ENCODE measurements around the gene FAM13A. TPM values are rescaled to one million over a fixed set of nuclear protein-coding genes. Genes with fewer than 3 reads are reported as not detected.
"Not testable (repeated sequence)": the region's sequence is repeated elsewhere in the genome, so short reads cannot be mapped to it uniquely, and the experiment has no call there.

The FAM13A gene
- total RNA-seq, 1 donor from 2014 or later: 33.4 TPM

DNA sequence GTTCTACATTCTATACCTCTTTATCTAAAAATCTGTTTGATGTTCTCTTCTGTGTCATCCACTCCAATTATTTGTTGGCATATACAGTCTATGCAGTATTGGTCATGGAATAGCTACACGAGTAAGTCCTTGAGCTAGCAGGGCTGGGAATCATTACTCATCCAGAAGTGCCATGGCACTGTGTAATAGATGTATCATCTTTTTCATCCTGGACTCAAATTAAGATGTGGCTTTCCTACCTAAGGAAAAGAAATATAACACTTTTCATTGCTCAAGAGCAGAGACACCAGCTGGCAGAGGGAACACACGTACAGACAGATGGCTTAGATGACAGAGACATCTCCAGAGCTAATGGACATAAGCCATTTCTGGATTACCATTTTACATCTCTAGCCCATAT is 159.8 kb downstream of the FAM13A start:
- intact Hi-C loops (cut with DNase I): no loop called here

DNA sequence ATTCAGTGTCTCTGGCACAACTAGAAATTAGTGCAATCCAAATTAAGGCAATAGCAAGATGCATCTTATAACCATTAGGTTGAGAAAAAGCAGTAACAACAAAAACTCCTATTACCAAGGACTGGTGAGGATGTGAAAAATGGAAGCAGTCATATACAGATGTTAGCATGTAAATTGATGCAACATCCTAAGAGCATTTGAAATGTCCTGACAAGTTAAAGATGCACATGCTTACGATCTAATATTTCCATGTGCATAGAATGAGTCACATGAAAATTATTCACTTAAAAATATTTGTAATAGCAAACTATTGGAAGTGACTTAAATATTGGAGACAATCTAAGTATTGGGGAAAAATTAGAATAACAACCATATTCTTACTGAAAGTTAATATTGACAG is 163.0 kb downstream of the FAM13A start:
- Histone ChIP-seq H3K4me1 (no peaks in the 10 kb centered on the region), H3K9me3 (no peaks in the 10 kb centered on the region), H3K36me3 (no peaks in the 10 kb centered on the region), H3K4me3 (no peak overlapping the region), H3K27me3 (no peaks in the 10 kb centered on the region), H3K27ac (no peak overlapping the region)
- no peak for DNase-seq
- intact Hi-C loops (cut with DNase I): no loop called here
- ATAC-seq: no peak
- TF ChIP-seq, protein P1, sequence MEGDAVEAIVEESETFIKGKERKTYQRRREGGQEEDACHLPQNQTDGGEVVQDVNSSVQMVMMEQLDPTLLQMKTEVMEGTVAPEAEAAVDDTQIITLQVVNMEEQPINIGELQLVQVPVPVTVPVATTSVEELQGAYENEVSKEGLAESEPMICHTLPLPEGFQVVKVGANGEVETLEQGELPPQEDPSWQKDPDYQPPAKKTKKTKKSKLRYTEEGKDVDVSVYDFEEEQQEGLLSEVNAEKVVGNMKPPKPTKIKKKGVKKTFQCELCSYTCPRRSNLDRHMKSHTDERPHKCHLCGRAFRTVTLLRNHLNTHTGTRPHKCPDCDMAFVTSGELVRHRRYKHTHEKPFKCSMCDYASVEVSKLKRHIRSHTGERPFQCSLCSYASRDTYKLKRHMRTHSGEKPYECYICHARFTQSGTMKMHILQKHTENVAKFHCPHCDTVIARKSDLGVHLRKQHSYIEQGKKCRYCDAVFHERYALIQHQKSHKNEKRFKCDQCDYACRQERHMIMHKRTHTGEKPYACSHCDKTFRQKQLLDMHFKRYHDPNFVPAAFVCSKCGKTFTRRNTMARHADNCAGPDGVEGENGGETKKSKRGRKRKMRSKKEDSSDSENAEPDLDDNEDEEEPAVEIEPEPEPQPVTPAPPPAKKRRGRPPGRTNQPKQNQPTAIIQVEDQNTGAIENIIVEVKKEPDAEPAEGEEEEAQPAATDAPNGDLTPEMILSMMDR (IDR thresholded peaks at IDR 0.05): no peak

More for the DNA sequence above, 159.8 kb downstream of the FAM13A start:
- no peaks in the 10 kb centered on the region for H3K4me1 ChIP-seq
- ATAC-seq (no peak), DNase-seq (no peak)
- H3K4me3 ChIP-seq: no peak overlapping the region
- no peaks in the 10 kb centered on the region for H3K9me3 ChIP-seq
- H3K27ac ChIP-seq: no peak overlapping the region
- no peaks in the 10 kb centered on the region for H3K36me3 ChIP-seq
- H3K27me3 ChIP-seq: no peaks in the 10 kb centered on the region
- TF ChIP-seq, protein P1 (IDR thresholded peaks at IDR 0.05): no peak

DNA sequence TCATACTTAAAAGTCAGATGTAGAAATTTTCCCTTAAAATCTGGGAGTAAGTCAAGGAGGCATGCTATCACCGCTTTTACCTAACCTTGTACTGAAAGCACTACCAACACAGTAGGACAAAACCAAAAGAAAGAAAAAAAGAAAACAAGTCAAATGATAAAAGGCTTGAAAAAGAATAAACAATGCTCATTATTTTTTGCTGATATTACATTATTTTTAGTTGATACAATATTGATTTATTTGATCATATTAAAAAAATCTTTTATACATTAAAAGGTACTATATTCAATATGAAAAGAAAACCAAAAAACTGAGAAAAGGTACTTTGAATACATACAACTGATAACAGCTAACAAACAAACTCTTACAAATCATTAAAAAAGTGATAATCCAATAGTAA is 164.3 kb downstream of the FAM13A start:
- Histone ChIP-seq H3K36me3 (no peaks in the 10 kb centered on the region), H3K9me3 (no peaks in the 10 kb centered on the region), H3K27ac (no peak overlapping the region), H3K27me3 (no peaks in the 10 kb centered on the region), H3K4me1 (no peaks in the 10 kb centered on the region), H3K4me3 (no peak overlapping the region)
- DNase-seq (no peak), ATAC-seq (no peak)
- intact Hi-C loops (cut with DNase I): no loop called here
- TF ChIP-seq, protein P1 (IDR thresholded peaks at IDR 0.05): no peak

DNA sequence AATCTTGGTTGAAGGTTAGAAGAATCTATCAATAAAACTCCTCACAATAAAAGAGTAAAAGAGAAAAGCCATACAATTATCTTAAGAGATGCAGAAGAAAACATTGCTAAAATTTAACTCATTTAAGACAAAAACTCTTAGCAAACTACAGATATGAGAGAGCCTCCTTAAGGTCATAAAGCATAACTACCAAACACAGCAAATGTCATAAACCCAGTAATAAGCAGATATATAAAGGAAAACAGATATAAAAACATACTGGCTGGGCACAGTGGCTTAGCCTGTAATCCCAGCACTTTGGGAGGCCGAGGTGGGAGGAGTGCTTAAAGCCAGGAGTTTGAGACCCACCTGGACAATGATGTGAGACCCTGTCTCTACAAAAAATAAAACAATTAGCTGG is 165.3 kb downstream of the FAM13A start:
- Histone ChIP-seq H3K4me1 (no peaks in the 10 kb centered on the region), H3K27ac (no peak overlapping the region), H3K9me3 (no peaks in the 10 kb centered on the region), H3K4me3 (no peak overlapping the region), H3K36me3 (no peaks in the 10 kb centered on the region), H3K27me3 (no peaks in the 10 kb centered on the region)
- intact Hi-C loops (cut with DNase I): no loop called here
- ATAC-seq (no peak), DNase-seq (no peak)
- TF ChIP-seq, protein P1 (IDR thresholded peaks at IDR 0.05): no peak

DNA sequence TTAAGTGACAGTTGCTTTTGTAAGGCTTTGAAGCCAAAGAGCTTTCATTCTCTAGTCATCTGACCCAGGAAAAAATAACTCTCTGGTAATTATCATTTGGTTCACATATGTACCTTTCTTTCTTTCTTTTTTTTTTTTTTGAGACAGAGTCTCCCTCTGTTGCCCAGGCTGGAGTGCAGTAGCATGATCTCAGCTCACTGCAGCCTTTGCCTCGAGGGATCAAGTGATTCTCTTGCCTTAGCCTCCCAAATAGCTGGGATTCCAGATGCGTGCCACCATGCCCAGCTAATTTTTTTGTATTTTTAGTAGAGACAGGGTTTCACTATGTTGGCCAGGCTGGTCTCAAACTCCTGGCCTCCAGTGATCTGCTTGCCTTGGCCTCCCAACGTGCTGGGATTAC is 169.6 kb downstream of the FAM13A start:
- H3K27ac ChIP-seq; H3K9me3 ChIP-seq; H3K4me1 ChIP-seq; DNase-seq; H3K36me3 ChIP-seq; intact Hi-C loops (cut with DNase I); ATAC-seq; H3K4me3 ChIP-seq; H3K27me3 ChIP-seq: not testable (repeated sequence)

DNA sequence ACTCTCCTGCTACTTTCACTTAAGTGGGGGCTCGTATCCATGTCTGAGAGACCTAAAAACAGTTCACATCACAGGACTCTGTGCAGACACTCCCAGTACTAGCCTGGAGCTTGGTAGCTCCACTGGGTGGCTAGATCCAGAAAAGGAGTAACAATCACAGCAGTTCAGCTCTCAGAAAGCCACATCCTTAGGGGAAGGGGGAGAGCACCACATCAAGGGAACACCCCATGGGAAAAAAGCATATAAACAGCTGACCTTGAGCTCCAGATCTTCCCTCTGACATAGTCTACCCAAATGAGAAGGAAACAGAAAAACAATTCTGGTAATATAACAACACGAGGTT is 175.8 kb downstream of the FAM13A start:
- intact Hi-C loops (cut with DNase I): no loop called here
- no peak for DNase-seq
- Histone ChIP-seq H3K27ac (no peak overlapping the region), H3K4me3 (no peak overlapping the region), H3K27me3 (no peaks in the 10 kb centered on the region), H3K4me1 (no peaks in the 10 kb centered on the region), H3K36me3 (no peaks in the 10 kb centered on the region), H3K9me3 (no peaks in the 10 kb centered on the region)
- no peak for ATAC-seq
- TF ChIP-seq, protein P1 (IDR thresholded peaks at IDR 0.05): no peak

Data from upper lobe of right lung (tissue), 1 donor.